HG03196 (cell line): Measurements from ENCODE around the gene CLN6.
"Not testable (repeated sequence)": the region's sequence is repeated elsewhere in the genome, so short reads cannot be mapped to it uniquely, and the experiment has no call there.

Experiments used
- ATAC-seq: cut with Tn5 transposase; IDR thresholded peaks from one replicate; pipeline ENCODE4 v1.9.1; 2021; ENCODE audit not compliant: unreplicated experiment

Gene CLN6

DNA sequence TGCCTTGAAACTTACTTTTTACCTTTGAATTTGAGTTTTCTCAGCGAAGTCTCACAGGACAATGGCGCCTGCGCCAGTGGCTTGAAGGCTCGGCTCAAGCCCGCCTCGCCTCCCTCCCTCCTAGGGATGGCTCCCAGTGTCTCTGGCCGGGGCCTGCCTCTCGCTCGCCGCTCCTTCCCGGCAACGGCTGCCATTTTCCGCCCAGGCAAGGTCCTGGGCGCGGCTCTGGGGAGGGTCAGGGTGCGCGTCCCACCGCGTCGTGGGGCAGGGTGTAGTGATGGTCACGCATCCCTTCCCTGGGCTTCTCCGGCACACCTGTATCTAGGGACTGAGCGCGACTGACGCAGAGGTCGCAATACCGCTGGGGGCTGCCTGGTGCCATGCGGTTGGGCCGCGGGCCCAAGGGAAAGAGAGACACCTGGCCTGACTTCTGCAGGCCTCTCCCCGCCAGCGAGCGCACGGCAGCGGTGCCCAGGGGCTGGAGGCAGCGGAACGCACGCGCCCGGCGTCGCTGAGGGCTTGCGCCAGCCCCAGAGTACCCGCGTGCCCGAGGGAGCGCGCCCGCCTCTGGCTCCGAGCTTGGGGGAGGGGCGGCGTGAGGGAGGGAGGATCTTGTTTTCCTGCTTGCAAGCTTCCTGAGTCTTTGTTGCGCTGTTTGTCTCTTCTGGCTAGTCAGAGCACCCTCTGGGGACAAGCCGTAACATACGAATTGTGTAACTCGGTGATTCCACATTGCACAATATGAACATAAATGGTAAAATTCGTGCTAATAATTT lies 27.3 kb upstream of the CLN6 start:
- ATAC-seq = no peak

DNA sequence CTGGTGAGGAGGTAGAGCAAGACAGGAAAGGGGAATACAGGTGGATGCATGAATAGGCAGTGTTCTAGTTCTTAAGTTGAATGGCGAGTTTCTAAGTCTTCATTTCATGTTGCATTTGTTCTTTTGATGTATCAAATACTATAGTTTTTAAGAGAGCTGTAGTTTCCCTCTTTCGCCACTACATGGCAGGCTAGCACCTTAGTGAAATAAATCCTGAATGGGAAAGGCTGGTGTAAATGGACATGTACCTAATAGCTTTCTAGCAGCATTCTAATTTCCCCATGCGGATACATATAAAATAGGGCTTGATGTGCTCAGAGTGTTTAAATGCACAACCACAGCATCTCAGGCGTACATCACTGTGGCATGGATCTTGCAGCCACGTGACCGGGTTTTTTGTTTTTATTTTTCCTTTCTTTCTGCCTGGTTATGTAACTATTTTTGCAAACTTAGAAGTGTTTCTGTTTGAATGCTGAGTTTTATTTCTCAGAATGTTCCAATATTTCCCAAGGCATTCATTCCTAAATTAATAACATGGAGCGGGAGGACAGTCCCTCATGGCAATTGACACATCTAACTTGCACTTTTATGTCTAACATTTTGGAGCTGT lies 23.5 kb upstream of the CLN6 start:
- ATAC-seq = no peak

DNA sequence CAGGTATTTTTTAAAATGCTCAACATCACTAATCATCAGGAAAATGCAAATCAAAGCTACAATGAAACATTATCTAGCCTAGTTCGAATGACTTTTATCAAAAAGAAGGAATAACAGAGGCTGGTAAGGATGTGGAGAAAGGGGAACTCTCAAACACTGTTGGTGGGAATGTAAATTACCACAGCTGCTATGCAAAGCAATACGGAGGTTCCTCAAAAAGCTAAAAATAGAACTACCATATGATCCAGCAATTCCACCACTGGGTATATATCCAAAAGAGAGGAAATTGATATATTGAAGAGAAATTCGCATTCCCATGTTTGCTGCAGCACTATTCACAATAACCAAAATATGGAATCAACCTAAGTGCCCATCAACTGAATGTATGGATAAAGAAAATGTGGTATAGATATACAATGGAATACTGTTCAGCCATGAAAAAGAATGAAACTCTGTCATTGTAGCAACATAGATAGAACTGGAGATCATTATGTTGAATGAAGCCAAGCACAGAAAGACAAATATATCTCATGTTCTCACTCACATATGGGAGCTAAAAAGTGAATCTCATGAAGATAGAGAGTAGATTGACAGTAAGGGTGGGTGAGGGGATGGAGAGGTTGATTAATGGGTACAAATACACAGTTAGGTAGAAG lies 19.7 kb upstream of the CLN6 start:
- ATAC-seq = no peak

DNA sequence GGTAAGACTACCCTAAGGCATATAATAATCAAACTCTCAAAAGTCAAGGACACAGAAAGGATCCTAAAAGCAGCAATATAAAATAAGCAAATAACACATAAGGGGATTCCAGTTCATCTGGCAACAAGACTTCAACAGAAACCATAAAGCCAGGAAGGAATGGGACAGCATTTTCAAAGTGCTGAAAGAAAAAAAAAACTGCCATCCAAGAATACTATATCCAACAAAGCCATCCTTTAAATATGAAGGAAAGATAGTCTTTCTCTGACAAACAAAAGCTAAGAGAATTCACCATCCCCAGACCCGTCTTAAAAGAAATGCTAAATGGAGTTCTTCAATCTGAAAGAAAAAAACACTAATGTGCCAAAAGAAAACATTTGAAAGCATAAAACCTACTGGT lies 14.7 kb upstream of the CLN6 start:
- no peak for ATAC-seq

DNA sequence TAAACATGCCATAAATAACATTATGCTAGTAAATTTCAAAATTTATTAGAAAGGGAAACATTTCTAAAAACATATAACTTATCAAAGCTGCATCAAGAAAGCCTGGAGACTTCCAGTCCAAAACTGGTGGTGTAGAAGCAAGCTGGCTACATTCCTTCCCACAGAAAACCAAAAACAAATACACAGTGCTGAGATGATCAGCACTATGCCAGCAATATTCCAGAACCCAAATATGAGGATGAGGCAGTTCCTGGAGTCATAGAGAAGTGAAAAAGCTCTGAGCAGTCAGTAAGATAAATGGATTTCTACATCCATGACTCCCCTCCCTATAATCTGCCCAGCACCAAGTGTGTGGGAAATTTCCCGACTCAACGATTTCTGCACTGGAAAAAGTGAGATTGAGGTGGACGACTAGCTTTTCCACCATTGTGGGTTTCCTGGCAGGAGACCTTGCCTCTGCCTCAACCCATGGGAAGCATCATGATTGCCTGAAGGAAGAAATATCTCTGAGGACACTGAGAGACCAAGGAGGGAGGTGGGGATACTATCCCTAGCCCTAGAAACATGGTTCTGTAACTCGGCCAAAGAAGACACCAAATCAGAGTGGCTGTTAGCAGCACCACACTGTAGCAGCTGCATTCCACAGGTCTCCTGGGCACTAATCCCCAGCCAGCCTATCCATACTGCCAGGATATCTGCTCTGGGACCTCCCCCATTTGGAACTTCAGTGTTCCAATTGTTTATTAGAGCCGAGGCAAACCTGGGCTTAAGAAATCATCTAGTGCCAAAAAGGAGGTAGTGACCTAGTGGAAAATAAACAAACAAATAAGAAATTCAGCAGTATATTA lies 11.8 kb upstream of the CLN6 start:
- no peak for ATAC-seq

DNA sequence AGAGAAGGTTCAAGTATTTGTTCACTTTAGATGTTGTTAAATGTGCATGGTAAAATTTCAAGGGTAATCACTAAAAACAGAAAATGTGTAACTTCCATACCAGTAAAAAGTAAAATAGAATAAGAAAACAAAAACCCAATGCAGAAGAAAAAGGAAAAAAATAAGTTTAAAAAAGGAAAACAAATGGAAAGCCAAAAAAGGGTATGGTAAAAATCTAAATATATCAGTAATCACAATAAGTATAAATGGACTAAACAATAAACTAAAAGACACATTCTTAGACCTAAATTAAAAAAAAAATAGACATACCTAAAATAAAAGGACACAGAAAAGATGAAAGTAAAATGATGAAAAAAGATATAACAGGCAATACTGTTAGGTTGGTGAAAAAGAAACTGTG lies 9.5 kb upstream of the CLN6 start:
- no peak for ATAC-seq

DNA sequence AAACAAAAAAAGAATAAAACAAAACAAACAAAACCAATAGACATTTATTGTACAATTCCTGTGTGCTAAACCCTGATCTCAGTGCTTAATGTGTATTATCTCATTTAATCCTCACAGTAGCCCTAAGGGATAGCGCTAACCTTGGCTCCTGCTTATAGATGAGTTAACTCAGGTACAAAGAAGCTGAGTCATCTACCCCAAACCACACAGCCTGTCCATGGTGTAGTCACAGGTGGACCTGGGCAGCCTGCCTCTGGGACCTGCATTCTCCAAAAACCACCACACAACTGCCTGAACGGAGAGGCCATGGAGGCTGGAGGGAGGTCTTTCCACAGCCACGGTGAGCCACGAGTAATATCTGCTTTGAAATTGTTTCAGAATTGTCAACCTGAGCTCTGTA lies 5.5 kb upstream of the CLN6 start:
- ATAC-seq = no peak

DNA sequence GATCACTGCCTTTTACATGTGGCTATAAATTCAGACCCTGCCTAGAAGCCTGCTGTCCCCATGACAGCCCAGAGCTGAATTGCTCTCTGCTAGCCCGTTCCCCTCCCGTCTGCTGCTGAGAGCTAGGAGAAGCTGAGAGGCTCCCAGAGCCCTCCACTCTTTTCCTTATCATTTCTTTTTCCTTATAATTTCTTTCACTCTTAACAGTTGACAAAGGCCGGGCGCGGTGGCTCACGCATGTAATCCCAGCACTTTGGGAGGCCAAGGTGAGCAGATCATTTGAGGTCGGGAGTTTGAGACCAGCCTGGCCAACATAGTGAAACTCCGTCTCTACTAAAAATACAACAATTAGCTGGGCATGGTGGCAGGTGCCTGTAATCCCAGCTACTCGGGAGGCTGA lies 5.0 kb upstream of the CLN6 start:
- ATAC-seq = not testable (repeated sequence)

DNA sequence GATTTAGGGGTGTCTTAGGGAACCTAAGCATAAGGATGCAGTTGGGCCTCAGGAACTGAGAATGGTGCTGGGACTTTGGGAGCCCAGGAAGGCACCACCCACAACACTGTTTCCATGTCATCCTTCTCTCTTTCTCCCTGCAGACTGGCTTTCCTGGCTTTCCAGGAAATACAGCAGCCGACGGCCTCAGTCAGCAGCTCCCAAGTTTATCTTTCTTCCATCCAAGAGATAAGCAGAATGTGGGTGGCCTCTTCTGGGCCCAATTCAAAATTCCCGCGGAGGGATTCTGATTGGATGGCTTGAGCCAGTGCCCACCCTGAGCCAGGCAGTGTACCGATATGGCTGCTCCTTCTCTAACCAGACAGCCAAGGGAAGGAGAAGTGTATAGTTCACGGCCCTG lies 4.5 kb upstream of the CLN6 start:
- no peak for ATAC-seq

DNA sequence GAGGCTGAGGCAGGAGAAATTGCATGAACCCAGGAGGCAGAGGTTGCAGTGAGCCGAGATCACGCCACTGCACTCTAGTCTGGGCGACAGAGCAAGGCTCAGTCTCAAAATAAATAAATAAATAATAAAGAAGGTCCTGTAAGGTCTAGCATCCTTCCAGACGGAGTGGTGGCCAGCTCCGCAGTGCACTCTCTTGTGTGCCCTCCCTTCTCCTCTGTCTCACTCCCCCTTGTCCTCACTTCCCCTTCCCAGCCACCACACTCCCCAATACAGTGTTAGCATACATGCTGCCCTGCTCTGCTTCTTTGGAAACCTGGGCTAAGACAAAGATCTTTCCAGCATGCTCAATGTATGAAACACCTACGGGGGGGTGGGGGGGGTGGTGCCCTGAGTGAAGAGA lies 3.4 kb upstream of the CLN6 start:
- no peak for ATAC-seq

DNA sequence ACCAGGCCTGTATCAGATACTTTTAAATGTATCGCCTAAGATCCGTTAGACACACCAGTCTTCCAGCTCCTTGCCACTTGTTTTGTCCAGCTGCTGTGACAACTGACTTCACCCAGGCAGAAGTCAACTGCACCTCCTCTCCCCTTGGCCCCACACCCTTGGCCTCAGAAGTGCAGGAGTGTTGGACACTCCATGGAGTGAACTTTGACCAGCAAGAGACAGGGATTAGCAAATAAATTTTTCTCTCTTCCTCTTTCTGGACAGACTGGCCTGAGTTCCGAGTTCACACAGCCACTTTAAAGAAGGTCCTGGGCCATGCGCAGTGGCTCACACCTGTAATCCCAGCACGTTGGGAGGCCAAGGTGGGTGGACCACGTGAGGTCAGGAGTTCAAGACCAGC lies 2.9 kb upstream of the CLN6 start:
- ATAC-seq = no peak

DNA sequence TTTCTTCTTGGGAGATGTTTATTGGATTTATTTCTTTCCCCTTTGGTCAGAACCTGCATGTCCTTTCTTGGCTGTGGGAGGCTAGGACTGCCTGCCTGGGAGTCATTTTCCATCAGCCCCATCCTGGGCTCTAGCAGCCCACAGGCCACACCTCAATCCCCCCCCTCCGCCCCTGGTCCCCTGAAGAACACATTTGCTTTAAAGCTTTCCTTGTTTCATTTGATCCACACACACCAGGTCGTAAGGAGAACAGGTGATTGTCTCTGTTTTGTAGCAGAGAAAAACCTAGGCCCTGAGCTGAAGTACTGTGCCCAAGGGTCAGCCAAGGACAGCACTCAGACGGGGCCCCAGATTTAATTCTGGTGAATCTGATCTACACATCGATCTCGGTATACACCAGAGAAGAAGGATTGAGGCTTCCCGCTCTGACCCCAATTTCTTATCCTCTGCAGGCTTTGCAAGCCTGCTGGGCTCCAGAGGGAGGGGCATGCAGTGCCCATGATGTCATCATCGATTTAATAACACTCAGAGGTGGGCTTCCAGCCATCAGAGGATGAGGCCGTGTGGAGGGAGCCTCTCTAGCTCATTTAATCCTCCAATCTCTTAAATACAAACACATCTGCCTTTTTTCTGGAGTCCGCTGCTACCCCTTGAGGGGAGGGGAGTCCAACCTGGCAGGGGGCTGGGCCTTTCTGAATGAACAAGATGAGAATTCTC lies 1.7 kb upstream of the CLN6 start:
- no peak for ATAC-seq

DNA sequence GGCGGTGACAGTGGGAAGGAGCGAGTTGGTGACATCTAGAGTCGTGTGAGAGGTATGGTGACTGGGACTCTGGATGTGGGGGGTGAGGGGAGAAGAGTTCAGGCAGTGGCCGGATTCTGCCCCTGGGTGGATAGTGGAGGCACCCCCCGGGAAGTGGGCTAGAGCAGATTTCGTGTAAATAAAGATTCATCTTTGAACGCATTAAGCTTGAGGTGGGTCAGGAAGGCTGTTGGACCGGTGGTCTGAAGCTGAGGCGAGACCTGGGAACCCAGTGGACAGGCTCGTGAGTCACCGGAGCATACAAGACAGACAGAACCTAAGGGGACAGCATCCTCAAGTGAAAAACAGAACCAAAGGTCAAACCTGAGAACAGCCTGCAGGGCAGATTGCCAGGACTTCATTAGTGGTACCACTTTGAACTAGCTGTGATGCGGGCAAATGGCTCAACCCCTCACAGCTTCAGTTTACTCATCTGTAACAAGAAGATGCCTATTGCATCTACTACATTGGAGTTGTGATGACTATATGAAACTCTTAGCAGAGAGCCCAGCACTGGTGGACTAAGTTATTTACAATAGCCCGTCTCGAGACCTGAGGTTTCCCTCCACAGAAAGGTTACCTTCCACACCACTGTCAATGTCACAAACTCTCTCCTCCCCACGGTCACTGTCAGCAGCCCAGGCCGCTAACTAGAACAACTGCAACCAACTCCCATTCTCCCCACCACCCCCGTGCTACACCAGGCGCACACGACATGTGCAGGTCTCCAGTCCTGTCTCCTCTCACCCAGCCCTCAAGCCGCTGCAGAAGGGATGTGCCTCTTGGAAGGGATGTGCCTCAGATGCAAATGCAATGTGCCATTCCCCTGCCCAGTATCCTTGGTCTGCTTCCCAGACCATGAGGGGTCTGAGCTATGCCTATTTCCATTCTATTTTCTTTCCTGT lies 901 bp upstream of the CLN6 start:
- peak; percentile 19 for ATAC-seq

DNA sequence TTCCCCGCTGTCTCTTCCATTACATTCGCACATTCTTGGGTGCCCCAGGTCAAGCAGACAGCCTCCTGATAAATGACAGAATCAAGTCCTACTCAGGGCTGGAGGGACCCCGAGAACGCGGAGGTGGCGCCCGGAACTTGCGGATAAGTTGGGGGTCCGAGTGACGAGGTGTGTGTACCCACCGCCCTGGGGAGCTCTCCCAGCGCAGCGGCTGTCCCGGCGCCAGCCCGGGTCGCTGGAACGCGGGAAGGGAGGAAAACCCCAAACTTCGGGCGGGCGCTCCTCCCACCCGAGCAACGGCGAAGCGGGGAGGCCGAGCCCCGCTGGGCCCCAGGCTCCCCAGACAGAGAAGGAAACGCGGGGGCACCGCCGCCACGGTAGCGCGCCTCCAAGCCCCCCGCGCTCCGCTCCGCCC lies 550 bp downstream of the CLN6 start:
- ATAC-seq = peak; percentile 2

DNA sequence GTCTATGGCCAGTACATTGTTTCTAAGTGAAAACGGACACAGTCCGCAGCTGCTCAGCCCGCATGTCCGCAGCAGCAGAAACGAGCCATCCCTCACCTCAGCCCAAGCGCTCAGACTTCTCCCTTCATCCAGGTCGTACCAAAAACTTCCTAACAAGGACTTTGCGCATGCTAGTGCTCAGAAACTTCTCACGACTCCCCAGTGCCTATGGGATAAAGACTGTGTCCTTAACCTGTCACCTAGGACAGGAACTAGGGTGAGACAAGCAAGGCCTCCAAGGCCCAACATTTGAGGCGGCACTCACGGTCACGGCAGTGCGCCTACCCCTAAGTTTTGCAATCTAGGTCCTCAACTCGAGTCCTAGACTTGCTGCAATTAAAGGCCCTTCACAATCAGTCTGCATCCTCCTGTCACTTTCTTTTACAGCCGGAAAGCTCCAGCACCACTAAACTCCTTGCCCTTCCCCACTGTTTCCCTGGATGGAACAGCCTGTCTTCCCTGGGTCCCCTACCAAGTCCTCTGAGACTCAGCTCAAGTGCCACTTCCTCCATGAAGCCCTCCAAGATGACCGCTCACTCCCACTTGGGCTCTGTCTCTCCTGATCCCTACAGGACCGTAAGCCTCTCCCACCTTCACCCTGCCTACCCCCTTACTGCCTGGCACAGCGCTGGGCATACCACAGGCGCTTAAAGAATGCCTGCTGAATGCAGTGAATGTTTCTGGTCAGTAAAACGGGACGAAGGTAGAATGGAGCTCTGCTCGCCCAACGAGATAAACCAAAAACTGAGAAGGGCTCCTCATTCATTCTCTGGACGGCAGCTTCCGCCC lies 1.2 kb downstream of the CLN6 start:
- no peak for ATAC-seq

DNA sequence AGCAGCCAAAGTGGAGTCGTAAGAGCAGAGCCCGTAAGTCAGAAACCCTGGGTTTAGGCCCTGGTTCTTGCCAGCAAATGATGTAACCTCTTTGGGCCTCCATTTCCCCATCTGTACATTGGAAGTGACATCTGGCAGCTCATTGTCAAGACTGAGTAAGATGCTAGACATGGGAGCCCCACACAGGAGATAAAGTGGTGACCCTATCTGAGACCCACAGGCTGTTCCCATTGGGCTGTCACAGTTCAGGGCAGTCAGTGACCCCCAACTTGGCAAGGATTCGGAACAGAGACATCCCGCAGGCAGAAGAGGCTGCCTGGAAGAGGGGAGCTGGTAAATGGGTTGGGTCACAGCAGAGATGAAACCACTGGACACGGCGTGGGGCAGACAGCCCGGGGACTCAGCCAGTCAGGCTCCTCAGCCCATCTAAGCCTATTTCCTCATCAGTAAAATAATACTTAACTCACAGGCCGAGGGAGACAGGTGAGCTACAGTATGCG lies 1.8 kb downstream of the CLN6 start:
- no peak for ATAC-seq

DNA sequence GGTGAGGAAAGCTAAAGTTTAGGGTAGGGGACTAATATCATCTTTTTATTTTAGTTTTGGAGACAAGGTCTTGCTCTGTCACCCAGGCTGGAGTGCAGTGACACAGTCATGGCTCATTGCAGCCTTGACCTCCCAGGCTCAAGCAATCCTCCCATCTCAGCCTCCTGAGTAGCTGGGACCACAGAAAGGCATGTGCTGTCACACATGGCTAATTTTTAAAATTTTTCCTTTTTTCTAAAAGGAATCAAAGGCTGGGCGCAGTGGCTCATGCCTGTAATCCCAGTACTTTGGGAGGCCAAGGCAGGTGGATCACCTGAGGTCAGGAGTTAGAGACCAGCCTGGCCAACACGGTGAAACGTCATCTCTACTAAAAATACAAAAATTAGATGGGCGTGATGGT lies 4.1 kb downstream of the CLN6 start:
- not testable (repeated sequence) for ATAC-seq

DNA sequence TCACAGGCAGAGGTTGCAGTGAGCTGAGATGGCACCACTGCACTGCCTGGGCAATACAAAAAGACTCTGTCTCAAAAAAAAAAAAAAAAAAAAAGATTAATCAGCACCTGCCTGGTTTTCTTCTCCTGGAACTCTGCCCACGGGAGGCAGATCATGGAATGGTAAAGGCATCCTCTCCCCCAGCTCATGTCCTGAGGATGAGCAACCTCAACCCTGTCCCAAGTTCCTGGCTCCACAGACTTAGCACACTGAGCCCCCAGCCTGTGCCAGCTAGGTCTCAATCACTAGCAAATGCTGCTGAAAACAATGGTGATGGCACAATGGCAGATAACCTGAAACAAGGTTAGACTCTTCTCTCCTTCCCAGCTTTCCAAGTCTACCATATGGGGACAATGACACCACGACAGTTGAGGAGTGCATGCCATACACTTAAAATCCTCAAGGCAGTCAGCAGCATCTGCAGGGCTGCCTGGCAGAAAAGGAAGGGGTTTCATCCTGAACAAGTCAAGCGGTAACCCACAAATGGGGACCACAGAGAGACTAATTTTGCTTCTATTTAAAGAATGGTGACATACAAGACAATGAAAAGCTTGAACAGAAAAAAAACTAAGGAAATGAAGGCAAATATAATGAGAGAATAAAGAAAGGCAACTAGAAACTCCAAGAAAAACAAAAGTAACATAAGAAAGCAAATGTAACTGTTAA lies 4.8 kb downstream of the CLN6 start:
- no peak for ATAC-seq
